ENCODE measurements around the gene SSBP3.
"Not testable (repeated sequence)": the region's sequence is repeated elsewhere in the genome, so short reads cannot be mapped to it uniquely, and the experiment has no call there.

SSBP3 gene

DNA sequence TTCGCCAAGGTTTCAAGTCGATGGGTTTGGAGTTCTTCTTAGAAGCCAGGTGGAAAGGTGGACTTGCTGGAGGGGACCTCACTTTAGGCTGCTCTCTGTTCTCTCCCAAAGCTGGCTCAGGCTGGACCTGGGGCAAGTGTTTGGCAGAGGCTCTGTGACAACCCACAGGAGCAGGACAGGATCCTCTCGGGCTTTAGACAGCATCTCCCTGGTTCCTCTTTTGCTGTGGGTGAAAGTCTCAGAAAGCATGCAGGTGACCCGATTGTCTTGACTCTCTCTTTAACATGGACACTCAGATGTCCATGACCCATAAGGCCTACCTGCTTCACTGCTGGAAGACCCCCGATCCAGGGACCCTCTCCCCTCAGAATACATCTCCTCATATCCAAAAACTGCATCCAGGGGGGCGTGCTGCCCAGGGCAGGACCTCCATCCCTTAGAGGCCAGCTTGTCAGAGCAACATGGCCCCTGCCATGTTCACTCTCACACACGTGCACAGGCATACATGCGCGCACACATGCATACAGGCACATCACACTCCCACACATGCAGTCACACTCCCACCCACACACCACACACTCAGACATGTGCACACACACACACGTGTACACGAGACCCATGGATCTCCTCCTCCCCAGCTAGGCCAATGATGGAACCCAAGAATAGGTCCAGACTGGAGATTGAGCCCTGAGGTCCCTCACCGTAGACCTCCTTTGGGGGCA is 184.9 kb downstream of the SSBP3 start:
- no peak for DNase-seq (ENCODE audit: low read depth)

DNA sequence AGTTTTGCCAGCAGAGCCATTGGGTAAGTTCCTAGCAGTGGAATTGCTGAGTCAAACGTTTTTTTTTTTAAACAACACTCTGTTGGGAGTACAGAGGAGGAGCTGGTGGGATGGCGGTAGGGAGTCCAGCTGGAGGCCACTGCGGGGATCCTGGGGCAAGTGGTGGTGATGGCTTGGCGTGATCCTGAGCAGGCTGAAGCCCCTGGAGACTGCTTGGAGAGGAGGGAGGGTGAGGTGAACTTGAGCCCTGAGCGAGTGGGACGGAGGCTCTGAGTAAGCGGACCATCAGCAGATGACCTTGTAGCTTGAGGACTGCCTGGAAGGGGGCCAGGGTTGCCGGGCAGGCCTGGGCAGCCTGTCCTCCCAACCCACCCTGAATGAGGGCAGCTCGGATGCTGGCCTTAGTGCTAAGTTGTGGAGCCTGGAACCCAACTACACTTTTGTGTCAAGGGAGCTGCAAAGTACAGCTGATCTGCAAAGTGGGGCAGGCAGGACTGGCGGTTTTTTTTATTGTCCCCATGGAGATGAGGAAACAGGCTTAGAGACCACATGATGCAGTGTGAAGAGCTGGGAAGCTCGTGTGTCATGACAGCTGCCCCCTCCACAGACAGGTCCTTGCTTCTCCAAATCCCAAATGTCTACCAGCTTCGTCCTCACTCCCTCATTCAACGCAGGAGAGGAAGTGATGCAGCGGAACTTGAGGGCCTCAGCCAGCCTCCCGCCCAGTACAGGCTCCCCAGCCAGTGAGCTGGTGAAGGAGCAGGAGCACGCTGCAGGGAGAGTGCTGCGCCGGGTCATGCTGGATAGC is 186.0 kb downstream of the SSBP3 start:
- peak; percentile 88 for DNase-seq (ENCODE audit: low read depth)

DNA sequence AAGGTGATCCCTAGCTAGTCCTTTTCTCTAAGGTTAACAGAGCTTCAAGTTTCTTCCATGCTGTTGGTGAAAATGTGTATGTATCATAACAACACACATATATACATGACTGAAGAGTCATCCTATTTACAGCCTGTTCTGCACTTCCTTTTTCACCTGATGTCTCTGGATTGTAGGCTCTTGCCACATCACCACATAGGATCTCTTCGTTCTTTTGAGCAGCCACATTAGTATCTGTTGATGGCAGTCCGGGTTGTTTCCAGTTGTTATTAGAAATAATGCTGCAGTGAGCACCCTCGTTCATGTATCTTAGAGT is 186.5 kb downstream of the SSBP3 start:
- DNase-seq (ENCODE audit: low read depth): no peak

DNA sequence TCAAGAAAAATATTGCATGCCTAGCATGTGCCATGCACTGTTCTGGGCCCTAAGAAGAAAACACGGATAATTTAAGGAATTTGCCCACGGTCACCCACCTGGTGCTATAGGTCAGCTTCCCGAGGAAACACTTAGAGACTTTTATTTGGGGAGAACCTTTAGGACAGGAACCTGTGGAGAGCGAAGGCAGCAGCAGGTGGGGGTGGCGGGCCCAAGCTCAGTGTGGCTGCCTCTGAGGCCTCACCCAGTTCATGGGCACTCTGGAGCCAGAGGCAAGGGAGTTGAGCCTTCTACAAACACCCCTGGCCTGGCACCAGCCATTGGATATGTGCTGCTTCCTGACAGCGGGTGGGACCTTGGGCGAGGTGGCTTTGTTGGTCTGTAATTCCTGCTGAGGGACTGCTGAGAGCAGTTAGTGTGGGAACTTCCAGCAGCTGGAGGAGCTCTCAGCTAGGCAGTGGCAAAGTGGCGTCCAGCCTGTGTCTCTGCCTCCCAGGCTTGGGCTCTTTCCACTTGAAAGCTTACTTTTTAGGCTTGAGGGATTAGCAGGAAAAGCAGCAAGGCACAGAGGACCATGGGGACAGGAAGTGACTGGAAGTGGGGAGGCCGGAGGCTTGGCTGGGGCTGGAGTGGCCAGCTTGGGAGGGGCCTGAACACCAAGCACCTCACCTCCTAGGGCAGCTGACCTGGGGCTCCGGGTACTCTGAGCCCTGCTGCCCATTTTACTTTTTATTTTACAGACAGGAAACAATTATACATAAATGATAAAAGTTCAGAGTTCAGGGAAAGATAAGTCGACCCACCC is 187.1 kb downstream of the SSBP3 start:
- no peak for DNase-seq (ENCODE audit: low read depth)

DNA sequence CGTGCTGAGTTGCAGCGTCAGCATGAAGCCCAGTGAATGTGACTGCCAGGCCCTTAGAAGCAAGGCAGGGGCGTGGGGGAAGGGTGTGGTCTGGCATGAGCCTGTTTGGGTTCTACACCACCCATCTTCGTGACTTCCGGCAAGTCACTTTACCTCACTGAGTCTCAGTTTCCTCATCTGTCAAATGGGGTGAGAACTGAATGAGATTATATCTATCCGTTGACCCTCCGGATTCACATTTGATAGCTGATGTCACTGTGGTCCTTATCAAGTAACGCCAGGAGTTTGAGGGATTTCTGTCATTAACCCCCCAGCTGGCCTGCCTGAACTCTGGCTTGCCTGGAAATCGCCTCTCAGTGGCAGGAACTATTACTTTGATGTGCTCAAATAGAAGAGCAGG is 190.7 kb downstream of the SSBP3 start:
- no peak for DNase-seq (ENCODE audit: low read depth)

DNA sequence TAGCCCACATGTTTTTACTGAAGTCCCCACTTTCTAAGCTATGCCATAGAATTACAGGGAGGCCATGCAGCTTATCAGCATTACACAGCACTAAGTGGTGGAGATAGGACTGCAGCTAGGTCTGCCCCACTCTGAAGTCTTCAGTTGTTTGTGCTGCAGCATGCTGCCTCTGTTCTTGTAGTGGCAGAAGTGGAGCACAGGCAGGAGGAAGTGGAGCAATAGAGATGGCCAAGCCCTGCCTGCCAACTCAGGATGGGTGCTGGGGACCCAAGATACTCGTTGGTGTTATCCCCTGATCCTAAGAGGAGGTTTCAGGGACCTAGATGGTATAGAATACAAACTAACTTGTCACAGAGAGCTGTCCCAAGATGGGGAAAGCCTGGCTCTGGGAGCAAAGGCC is 193.3 kb downstream of the SSBP3 start:
- DNase-seq (ENCODE audit: low read depth): no peak

DNA sequence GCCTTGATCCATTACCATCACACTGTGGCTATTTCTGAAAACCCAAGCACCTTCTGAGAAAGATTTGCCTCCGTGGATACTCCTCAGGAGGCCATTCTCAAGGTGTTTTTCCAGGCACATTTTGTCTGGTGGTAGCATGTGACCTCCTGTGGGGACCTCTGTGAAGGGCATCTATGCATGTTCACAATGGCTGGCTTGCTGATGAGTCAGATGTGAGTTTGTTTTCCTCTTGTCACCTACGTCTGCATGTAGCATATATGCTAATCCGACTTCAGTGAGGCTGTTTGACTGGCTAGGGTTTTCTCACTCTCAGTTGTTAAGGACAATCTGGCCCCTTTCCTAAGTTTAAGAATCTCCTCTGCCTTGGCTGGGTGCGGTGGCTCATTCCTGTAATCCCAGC is 198.3 kb downstream of the SSBP3 start:
- DNase-seq (ENCODE audit: low read depth): not testable (repeated sequence)

DNA sequence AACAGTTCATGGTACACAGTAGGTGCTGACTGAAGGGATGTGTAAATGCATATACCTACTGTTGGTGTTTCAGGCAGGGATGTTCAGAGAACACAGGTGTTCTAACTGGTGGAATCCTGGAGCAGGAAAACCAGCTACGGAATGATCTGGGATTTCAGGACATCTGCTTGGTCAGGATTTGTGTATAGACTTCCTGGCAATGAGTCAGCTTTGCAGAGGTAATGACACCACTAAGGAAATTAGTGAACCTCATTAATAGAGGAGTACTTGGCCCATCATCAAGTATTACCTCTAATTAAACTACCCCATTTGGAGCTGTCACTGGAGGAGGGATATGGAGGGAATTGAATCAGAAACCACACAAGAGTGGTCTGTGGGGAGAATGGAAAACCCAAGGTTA is 198.9 kb downstream of the SSBP3 start:
- DNase-seq (ENCODE audit: low read depth): no peak

DNA sequence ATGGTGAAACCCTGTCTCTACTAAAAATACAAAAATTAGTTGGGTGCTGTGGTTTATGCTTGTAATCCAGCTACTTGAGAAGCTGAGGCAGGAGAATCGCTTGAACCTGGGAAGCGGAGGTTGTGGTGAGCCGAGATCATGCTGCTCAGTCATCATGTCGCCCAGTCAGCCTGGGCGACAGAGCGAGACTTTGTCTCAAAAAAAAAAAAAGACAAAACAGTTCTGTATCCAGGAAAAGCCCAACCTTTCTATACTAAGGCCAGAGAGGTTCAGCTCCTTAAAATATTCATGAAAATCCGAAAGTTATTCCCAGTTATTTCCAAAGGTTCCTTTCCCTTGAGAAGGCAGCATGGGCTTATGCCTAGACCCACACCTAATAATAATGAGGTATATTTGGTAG is 202.0 kb downstream of the SSBP3 start:
- DNase-seq (ENCODE audit: low read depth): no peak

DNA sequence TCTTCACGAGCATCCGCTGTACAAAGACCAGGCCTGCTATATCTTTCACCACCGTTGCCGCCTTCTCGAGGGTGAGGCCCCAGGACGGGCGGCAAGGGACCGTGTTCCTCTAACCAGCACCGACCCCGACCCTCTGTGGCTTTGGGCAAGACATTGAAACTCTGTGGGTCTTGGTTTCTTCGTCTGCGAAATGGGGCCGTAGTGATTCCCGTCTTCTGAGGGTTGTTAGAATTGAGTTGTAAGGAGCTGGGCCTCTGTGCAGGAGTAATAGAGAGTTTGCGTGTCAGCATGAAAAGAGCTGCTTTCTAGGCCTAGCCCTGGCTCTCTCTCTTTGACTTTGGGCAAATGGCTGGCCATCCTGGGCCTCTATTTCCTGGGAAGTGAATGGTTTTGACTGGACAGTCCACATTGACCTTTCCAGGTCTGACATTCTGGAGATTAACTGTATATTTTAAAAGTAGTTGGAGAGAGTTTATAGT is 205.6 kb downstream of the SSBP3 start:
- no peak for DNase-seq (ENCODE audit: low read depth)

DNA sequence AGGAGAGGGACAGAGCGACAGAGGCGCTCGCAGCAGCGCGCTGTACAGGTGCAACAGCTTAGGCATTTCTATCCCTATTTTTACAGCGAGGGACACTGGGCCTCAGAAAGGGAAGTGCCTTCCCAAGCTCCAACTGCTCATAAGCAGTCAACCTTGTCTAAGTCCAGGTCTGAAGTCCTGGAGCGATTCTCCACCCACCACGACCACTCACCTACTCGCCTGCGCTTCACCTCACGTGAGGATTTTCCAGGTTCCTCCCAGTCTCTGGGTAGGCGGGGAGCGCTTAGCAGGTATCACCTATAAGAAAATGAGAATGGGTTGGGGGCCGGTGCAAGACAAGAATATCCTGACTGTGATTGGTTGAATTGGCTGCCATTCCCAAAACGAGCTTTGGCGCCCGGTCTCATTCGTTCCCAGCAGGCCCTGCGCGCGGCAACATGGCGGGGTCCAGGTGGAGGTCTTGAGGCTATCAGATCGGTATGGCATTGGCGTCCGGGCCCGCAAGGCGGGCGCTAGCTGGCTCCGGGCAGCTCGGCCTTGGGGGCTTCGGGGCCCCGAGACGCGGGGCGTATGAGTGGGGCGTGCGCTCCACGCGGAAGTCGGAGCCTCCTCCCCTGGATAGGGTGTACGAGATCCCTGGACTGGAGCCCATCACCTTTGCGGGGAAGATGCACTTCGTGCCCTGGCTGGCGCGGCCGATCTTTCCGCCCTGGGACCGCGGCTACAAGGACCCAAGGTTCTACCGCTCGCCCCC is 206.3 kb downstream of the SSBP3 start, which contains the start of the genes CYB5RL and MRPL37:
TSS of gene CYB5RL (minus strand) at position 266 of the 754 bp plus-strand sequence. CDS start 4,414 bp downstream, outside the sequence.
TSS of gene MRPL37 (plus strand) at position 403 of the 754 bp plus-strand sequence. CDS start at position 480, 77 bp downstream.
- peak; percentile 96 for DNase-seq (ENCODE audit: low read depth)

DNA sequence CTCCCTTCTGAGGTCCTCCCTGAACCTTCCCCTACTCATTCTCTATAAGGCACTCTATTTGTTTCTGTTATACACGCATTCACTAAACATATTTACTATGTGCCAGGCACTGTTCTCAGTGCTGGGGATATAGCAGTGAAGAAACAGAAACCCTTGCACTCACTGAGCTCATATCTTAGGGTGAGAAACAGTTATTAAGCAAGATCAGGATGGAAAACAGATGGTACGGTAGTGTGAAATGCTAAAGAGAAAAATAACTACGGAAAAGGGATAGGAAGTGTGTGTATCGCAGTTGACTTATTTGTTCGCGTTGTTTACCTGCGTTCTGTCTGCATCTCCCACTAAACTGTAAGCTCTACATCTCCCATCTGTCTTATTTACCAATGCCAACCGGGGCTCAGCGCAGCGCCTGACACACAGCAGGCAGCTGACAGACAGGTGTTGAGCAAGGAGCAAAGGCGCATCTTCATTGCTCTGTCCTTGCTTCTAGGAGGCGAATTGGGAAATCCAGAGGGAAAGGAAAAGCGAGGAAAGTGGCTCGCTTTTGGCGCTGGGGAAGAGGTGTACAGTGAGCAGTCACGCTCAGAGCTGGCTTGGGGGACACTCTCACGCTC is 206.9 kb downstream of the SSBP3 start:
- DNase-seq (ENCODE audit: low read depth): no peak

DNA sequence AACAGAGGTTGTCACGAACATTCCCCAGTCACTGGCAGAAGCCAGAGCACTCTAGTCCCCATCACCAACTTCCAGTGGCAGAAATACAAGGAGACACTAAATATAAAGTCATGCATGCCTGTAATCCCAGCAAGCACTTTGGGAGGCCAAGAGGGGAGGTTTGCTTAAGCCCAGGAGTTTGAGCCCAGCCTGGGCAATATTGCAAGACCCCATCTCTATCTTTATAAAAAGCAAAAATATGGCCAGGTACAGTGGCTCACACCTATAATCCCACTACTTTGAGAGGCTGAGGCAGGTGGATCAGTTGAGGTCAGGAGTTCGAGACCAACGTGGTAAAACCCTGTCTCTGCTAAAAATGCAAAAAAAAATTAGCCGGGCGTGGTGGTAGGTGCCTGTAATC is 212.7 kb downstream of the SSBP3 start:
- DNase-seq (ENCODE audit: low read depth): no peak

DNA sequence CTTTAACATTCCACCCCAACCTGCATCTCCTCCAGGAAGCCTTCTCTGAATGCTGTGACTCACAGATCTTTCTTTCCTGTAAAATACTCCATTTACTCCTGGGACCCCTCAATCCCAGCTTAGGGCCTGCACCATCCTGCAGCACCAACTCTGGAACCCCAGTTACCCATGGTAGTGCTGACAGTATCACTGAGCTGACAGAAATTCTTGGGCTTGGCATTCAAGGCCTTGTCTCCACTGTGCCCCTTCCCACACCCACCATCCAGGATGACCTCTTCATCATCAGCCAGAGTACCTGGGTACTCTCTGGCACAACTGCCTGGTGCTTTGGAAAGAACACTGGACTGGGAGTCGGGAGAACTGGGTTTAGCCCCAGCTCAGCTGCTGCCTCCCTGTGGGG is 214.7 kb downstream of the SSBP3 start:
- no peak for DNase-seq (ENCODE audit: low read depth)

DNA sequence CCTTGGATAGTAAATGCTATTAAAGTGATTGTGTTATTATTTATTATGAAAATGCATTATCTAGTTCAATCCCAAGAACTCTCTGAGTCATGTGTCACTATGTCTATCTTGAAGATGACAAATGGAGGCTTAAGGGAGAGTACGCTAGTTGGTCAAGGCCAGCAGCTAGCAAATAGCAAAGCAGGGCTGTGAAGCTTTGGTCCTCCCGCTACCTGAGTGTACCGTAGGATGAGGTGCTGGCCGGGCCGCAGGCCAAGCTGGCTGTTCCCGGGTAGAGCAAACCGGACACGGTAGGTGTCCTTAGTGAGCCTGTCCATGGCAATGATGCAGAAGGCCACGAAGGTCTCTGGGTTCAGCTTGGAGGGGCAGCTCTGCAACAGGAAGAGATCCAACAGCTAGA is 215.7 kb downstream of the SSBP3 start:
- no peak for DNase-seq (ENCODE audit: low read depth)

DNA sequence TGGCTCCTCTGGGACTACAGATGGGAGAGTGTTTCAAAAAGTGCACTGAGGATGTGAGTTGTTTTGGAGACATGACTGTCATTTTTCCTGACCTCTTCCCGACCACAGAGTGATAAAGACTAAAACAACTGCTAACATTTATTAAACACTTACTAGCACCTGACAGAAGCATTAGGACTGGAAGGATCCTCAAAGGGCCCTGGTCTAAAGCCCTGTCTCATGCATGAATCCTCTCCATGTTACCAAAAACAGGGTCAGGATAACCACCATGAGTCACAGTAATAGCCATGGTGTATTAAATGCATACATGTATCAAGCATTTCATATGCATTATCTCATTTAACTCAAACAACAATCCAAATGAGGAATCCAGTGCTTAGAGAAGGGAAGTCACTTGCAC is 217.9 kb downstream of the SSBP3 start:
- DNase-seq (ENCODE audit: low read depth): no peak

DNA sequence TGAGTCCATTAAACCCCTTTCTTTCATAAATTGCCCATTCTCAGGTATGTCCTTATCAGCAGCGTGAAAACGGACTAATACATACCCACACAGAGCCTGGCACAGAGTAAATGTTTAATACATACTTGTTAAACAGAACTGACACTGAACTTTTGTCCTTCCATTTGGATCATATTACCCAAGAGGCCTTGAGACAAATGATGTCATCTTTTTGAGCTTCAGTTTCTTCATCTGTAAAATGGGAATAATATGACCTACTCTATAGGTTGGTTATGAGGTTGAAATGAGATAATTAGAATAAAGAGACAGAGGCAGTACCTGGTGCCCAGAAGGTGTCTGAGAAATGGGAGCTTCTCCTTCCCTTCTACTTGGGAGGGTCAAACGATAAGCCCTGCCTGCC is 220.1 kb downstream of the SSBP3 start:
- no peak for DNase-seq (ENCODE audit: low read depth)

DNA sequence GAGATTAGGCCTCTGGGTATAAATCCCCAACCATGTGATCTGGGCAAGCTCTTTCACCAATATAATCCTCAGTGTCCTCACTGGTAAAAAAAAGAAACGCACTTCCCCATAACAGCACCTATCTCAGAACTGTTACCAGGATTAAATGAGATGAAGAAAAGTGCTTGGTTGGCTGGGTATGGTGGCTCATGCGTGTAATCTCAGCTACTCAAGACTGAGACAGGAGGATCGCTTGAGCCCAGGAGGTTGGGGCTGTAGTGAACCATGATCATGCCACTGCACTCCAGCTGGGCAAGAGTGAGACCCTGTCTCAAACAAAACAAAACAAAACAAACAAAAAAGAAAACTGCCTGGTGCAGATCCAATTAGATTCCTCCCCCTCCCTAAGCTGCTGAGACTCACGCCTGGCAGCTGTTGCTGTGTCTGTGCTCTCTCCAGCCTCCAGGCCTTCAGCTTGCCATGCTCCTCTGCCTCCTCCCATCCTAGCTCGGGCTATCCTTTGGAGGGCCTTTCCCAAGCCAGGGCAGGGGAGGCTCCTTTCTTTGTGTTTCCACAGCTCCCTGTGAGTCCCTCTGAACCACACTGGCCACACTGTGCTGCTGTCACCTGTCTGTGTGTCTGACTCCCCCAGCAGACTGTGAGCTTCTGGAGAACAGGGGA is 225.4 kb downstream of the SSBP3 start:
- DNase-seq (ENCODE audit: low read depth): no peak

DNA sequence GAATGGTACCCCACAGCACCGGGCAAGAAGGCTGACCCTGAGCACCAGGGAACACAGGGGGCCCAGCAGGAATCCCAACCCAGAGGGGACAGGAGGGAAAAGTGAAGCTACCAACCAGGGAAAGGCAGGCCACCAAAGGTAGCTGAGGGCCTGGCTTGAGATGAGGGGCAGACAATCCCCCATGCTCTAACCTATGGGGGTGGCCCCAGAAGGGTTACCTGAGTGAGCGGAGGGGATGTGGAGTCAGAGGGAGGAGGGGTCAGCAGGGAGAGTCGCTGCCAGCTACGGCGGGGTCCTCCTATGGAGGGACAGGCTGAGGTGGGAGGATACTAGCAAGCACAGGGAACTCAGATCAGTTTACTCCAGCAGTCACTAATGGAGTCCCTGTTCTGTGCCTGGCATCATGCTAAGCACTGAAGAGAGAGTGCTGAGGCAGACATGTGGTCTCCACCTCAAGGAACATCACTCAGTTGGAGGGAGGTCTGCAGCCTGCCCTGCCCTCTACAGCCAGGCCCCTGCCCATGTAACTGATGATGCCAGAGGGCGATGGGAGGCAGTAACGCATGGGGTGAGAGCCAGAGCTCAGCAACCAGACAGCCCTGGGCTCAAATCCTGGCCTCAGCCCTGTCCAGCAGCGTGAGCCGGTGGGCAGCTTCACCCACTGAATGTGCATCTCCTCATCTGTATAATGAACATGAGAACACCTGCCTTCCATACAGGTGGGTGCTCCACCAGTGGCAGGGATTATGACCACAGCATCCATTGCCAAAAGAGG is 227.7 kb downstream of the SSBP3 start:
- DNase-seq (ENCODE audit: low read depth): no peak

DNA sequence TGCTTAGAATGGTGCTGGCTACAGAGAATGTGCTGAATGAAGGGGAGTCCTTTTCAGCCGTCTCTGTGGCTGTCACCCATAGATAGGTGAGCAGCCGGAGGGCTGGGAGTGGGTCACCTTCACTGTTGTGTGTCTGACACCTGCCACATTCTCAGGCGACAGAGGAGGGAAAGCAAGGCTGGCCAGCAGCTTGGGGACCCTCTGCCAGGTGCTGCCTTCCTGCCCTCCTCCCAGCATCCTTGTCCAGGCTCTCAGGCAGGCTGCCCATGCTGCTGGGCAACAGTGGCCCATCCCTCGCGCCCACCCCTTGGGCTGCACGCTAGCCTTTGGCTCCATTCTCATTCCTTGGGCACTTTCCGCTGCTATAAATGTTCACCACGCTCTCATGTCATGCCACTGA is 228.5 kb downstream of the SSBP3 start:
- DNase-seq (ENCODE audit: low read depth): no peak
